HG02642 (cell line): Measurements from ENCODE around the gene PTPN5.
"Not testable (repeated sequence)": the region's sequence is repeated elsewhere in the genome, so short reads cannot be mapped to it uniquely, and the experiment has no call there.

Experiments used
- ATAC-seq: cut with Tn5 transposase; IDR thresholded peaks from one replicate; pipeline ENCODE4 v1.9.1; 2021; ENCODE audit warnings: mild to moderate bottlenecking; ENCODE audit not compliant: unreplicated experiment, poor library complexity

PTPN5 gene

GRCh38 chr11:18697576-18697975 is 94.0 kb downstream of the PTPN5 start:
- ATAC-seq: no peak

GRCh38 chr11:18696638-18697225 is 94.9 kb downstream of the PTPN5 start:
- no peak for ATAC-seq

- ATAC-seq: no peak
Measured at GRCh38 chr11:18692941-18693760, 98.4 kb downstream of the PTPN5 start.

GRCh38 chr11:18691467-18692140 is 100.0 kb downstream of the PTPN5 start:
- not testable (repeated sequence) for ATAC-seq

- no peak for ATAC-seq
Measured at GRCh38 chr11:18684267-18684666, 107.3 kb downstream of the PTPN5 start.

GRCh38 chr11:18682466-18682865 is 109.1 kb downstream of the PTPN5 start:
- ATAC-seq: no peak

GRCh38 chr11:18681949-18682348 is 109.6 kb downstream of the PTPN5 start:
- ATAC-seq: not testable (repeated sequence)
